CD8-positive, alpha-beta memory T cell (primary cell): ENCODE results near the gene WDPCP. TPM values are rescaled to one million over a fixed set of nuclear protein-coding genes. Genes with fewer than 3 reads are reported as not detected.
A peak's percentile ranks its signal among the peaks of the same experiment; 100 is the strongest.
"Not testable (repeated sequence)": the region's sequence is repeated elsewhere in the genome, so short reads cannot be mapped to it uniquely, and the experiment has no call there.

Experiments
- CTCF ChIA-PET: fragments of 350-600 bp; sonication (Branson Sonifier 250); formaldehyde crosslinking; loops from one replicate; lab custom pipeline; 2021; ENCODE audit warnings: antibody characterized with exemption; lab: Charles Lee
- POLR2A ChIA-PET: fragments of 350-600 bp; sonication (Branson Sonifier 250); formaldehyde crosslinking; loops from one replicate; lab custom pipeline; 2021; ENCODE audit warnings: antibody characterized with exemption; lab: Charles Lee
- DNase-seq, 5 donors: peaks; one replicate each; pipeline versions ENCODE4 v3.0.0 to v3.0.0-alpha.2; 2020 to 2022; ENCODE audit warnings: mixed read lengths in 1 of 5
- H3K27ac ChIP-seq: one replicate; pipeline ENCODE4 v1.7.0; 2013; ENCODE audit warnings: low read depth, mild to moderate bottlenecking, low read length, moderate library complexity
- H3K27me3 ChIP-seq: 2 replicates; pipeline ENCODE4 v1.7.0; 2013; ENCODE audit warnings: low read length, mild to moderate bottlenecking; ENCODE audit not compliant: insufficient read depth, poor library complexity, severe bottlenecking
- H3K36me3 ChIP-seq: 2 replicates; pipeline ENCODE4 v1.7.0; 2013; ENCODE audit warnings: mild to moderate bottlenecking, low read length, moderate library complexity; ENCODE audit not compliant: insufficient read depth
- H3K4me1 ChIP-seq: 2 replicates; pipeline ENCODE4 v1.7.0; 2013; ENCODE audit warnings: mild to moderate bottlenecking, low read length, moderate library complexity; ENCODE audit not compliant: insufficient read depth
- H3K4me3 ChIP-seq: 2 replicates; pipeline ENCODE4 v1.7.0; 2013; ENCODE audit warnings: mild to moderate bottlenecking, low read length
- H3K9me3 ChIP-seq: 2 replicates; pipeline ENCODE4 v1.7.0; 2013; ENCODE audit warnings: mild to moderate bottlenecking, low read length
- H3K27ac Mint-ChIP-seq, 8 donors: one replicate each; pipeline ENCODE4 v1.8.0; 2020 to 2021; ENCODE audit warnings: mixed read lengths in 8 of 8, mild to moderate bottlenecking in 6 of 8, inconsistent platforms in 3 of 8, moderate library complexity in 3 of 8
- H3K27me3 Mint-ChIP-seq, 2 donors: one replicate each; pipeline ENCODE4 v1.8.0; 2020 to 2021; ENCODE audit warnings: mixed read lengths in 2 of 2, mild to moderate bottlenecking in 1 of 2, moderate library complexity in 1 of 2
- H3K36me3 Mint-ChIP-seq, 3 donors: one replicate each; pipeline ENCODE4 v1.8.0; 2020 to 2021; ENCODE audit warnings: mixed read lengths in 3 of 3, inconsistent platforms in 1 of 3, mild to moderate bottlenecking in 1 of 3
- H3K4me1 Mint-ChIP-seq, 3 donors: one replicate each; pipeline ENCODE4 v1.8.0; 2020 to 2021; ENCODE audit warnings: mixed read lengths in 3 of 3, inconsistent platforms in 1 of 3, mild to moderate bottlenecking in 1 of 3
- H3K4me3 Mint-ChIP-seq, 7 donors: one replicate each; pipeline ENCODE4 v1.8.0; 2020 to 2021; ENCODE audit warnings: mixed read lengths in 7 of 7, mild to moderate bottlenecking in 6 of 7, moderate library complexity in 4 of 7, inconsistent platforms in 2 of 7
- H3K9me3 Mint-ChIP-seq, 5 donors: one replicate each; pipeline ENCODE4 v1.8.0; 2020 to 2022; ENCODE audit warnings: mixed read lengths in 5 of 5, mild to moderate bottlenecking in 3 of 5, moderate library complexity in 2 of 5, inconsistent platforms in 1 of 5
- polyA plus RNA-seq: library from polyadenylated mRNA; unstranded; fragments of 300-500 nt; fragmentation: Illumina TruSeq; gene quantifications from one replicate; pipeline ENCODE4 v1.2.3, GENCODE V29; 2021
- total RNA-seq, 2 experiments: library from RNA; stranded (reverse); gene quantifications; one replicate each; pipeline ENCODE4 v1.2.3, GENCODE V29; 2021

The WDPCP gene
- total and polyA plus RNA-seq, 3 experiments from 2014 or later = 5.9 to 7.9 (median 7.2) TPM

- no peaks in the 10 kb centered on the region for H3K36me3 ChIP-seq
- H3K27me3 Mint-ChIP-seq = no peaks in the 10 kb centered on the region
- H3K4me3 ChIP-seq = no peak overlapping the region
- H3K27ac Mint-ChIP-seq = no peak overlapping the region
- H3K4me1 ChIP-seq = no peaks in the 10 kb centered on the region
- H3K36me3 Mint-ChIP-seq = peaks cover 5 to 62% (median 7%) of the 10 kb centered on the region in 3 donors
- no peak overlapping the region for H3K27ac ChIP-seq
- H3K27me3 ChIP-seq = no peaks in the 10 kb centered on the region
- peaks cover 16 to 32% (median 25%) of the 10 kb centered on the region in 5 donors for H3K9me3 Mint-ChIP-seq
- POLR2A ChIA-PET = no interaction called here
- no peaks in the 10 kb centered on the region for H3K4me1 Mint-ChIP-seq
- DNase-seq = no peak
- no peaks in the 10 kb centered on the region for H3K9me3 ChIP-seq
- CTCF ChIA-PET = no interaction called here
- H3K4me3 Mint-ChIP-seq = no peak overlapping the region
Measured at GRCh38 chr2:63192889-63193774, 395.1 kb downstream of the WDPCP start.

DNA sequence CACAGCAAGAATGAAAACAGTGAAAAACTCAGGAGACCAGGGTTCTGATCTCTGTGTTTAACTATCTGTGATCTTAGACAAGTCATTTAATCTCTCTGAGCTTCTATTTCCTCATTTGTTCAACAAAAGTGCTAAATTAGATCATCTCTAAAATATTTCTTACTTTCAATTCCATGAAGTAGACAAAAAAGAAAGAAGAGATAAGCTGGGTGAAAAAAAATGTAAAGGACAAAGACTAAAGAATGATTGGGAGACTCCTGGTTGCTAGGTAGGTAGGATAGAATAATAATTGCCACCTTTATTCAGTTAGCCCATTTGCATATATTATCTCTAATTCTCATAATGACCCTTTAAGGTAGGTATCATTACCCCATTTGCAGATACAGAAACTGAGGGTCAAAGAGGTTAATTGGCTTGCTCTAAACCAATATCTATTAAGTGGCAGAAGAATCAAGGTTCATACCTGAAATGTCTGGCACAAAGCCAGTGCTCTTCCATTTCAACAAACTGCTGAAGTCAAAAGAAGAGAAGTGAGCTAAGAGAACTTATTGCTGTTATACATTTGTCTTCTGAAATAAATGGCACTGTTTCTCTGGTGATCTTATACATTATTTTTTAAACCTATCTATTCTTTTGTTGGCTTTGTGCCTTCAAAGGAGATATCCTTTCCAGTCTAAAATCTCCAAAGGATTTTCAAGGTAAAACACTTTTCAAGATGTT lies 395.9 kb downstream of the WDPCP start:
- Histone ChIP-seq H3K9me3 (no peaks in the 10 kb centered on the region), H3K4me1 (no peaks in the 10 kb centered on the region), H3K4me3 (no peak overlapping the region), H3K27ac (no peak overlapping the region), H3K27me3 (no peaks in the 10 kb centered on the region), H3K36me3 (no peaks in the 10 kb centered on the region)
- H3K27ac Mint-ChIP-seq = no peak overlapping the region
- peaks cover 7 to 62% (median 10%) of the 10 kb centered on the region in 3 donors for H3K36me3 Mint-ChIP-seq
- H3K4me1 Mint-ChIP-seq = no peaks in the 10 kb centered on the region
- ChIA-PET CTCF (no interaction called here), POLR2A (no interaction called here)
- DNase-seq = no peak
- H3K27me3 Mint-ChIP-seq = no peaks in the 10 kb centered on the region
- peaks cover 23 to 40% (median 33%) of the 10 kb centered on the region in 5 donors for H3K9me3 Mint-ChIP-seq
- no peak overlapping the region for H3K4me3 Mint-ChIP-seq

- H3K9me3 Mint-ChIP-seq = peaks cover 41 to 67% (median 49%) of the 10 kb centered on the region in 5 donors
- Histone ChIP-seq H3K4me3 (no peak overlapping the region), H3K4me1 (no peaks in the 10 kb centered on the region), H3K27ac (no peak overlapping the region), H3K9me3 (no peaks in the 10 kb centered on the region), H3K27me3 (no peaks in the 10 kb centered on the region), H3K36me3 (no peaks in the 10 kb centered on the region)
- H3K27ac Mint-ChIP-seq = no peak overlapping the region
- H3K36me3 Mint-ChIP-seq = peaks cover 8 to 53% (median 12%) of the 10 kb centered on the region in 3 donors
- CTCF ChIA-PET = no interaction called here
- H3K4me1 Mint-ChIP-seq = no peaks in the 10 kb centered on the region
- no peak for DNase-seq
- H3K4me3 Mint-ChIP-seq = peak overlapping the region in 1 of 7 donors; percentile 43
- POLR2A ChIA-PET = no interaction called here
- no peaks in the 10 kb centered on the region for H3K27me3 Mint-ChIP-seq
Measured at GRCh38 chr2:63189026-63189425, 399.3 kb downstream of the WDPCP start.

DNA sequence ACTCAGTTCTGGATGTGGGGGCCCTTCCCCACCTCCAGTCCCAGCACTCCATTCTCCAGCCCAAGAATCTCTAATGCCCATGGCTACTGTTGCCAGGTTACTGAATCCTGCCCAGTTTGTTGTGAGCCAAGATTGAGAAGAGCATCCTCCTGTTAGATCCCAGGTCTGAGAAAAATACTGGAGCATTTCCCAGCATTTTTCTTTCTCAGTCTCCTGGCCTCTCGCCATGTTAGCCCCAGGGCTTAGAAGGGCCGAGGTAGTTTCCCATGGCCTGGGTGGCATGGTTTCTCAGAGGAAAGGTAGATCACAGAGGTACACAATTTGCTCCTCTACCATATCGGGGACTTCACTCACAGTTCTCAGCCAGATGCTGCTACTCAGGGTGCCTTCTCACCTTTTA lies 401.9 kb downstream of the WDPCP start:
- Mint-ChIP-seq H3K4me1 (no peaks in the 10 kb centered on the region), H3K4me3 (no peak overlapping the region), H3K27me3 (no peaks in the 10 kb centered on the region), H3K27ac (no peak overlapping the region), H3K9me3 (peaks cover 45 to 82% (median 69%) of the 10 kb centered on the region in 5 donors), H3K36me3 (peaks cover 11 to 45% (median 12%) of the 10 kb centered on the region in 3 donors)
- no peaks in the 10 kb centered on the region for H3K27me3 ChIP-seq
- DNase-seq = no peak
- no peaks in the 10 kb centered on the region for H3K36me3 ChIP-seq
- H3K4me3 ChIP-seq = no peak overlapping the region
- CTCF ChIA-PET = no interaction called here
- POLR2A ChIA-PET = no interaction called here
- no peaks in the 10 kb centered on the region for H3K9me3 ChIP-seq
- H3K27ac ChIP-seq = no peak overlapping the region
- no peaks in the 10 kb centered on the region for H3K4me1 ChIP-seq

GRCh38 chr2:63163161-63163820 lies 425.0 kb downstream of the WDPCP start:
- H3K27me3 Mint-ChIP-seq = no peaks in the 10 kb centered on the region
- CTCF ChIA-PET = no interaction called here

DNA sequence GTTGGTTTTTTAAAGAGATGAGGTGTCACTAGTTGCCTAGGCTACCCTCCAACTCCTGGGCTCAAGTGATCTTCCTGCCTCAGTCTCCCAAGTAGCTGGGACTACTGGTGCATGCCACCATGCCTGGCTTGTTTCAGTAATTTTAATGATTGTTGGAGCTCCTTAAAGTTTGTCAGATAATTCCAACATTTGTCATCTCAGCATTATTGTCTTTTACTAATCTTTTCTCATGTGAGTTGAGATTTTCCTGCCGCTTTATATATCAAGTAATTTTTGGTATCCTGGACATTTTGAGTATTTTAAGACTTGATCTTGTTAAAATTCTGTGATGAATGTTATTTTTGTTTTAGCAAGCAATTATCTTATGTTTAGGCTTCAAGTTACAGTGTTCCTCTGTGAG lies 429.0 kb downstream of the WDPCP start:
- H3K27me3 Mint-ChIP-seq = no peaks in the 10 kb centered on the region
- H3K4me1 Mint-ChIP-seq = no peaks in the 10 kb centered on the region
- no peaks in the 10 kb centered on the region for H3K4me1 ChIP-seq
- no peaks in the 10 kb centered on the region for H3K27me3 ChIP-seq
- H3K4me3 Mint-ChIP-seq = no peak overlapping the region
- POLR2A ChIA-PET = no interaction called here
- CTCF ChIA-PET = no interaction called here
- DNase-seq = no peak
- H3K9me3 ChIP-seq = no peaks in the 10 kb centered on the region
- no peak overlapping the region for H3K27ac Mint-ChIP-seq
- no peak overlapping the region for H3K27ac ChIP-seq
- H3K36me3 Mint-ChIP-seq = peaks cover 0 to 37% (median 2%) of the 10 kb centered on the region in 3 donors
- no peak overlapping the region for H3K4me3 ChIP-seq
- H3K9me3 Mint-ChIP-seq = peaks cover 0 to 11% (median 2%) of the 10 kb centered on the region in 5 donors
- no peaks in the 10 kb centered on the region for H3K36me3 ChIP-seq

More at GRCh38 chr2:63163161-63163820, 425.0 kb downstream of the WDPCP start:
- no peaks in the 10 kb centered on the region for H3K9me3 ChIP-seq
- no peaks in the 10 kb centered on the region for H3K36me3 ChIP-seq
- H3K4me3 ChIP-seq = no peak overlapping the region
- H3K4me1 ChIP-seq = no peaks in the 10 kb centered on the region
- H3K27ac ChIP-seq = no peak overlapping the region
- no peak overlapping the region for H3K4me3 Mint-ChIP-seq
- H3K27ac Mint-ChIP-seq = no peak overlapping the region
- no peaks in the 10 kb centered on the region for H3K4me1 Mint-ChIP-seq
- POLR2A ChIA-PET = no interaction called here
- peaks cover 3 to 33% (median 13%) of the 10 kb centered on the region in 5 donors for H3K9me3 Mint-ChIP-seq
- DNase-seq = no peak
- peaks cover 9 to 57% (median 11%) of the 10 kb centered on the region in 3 donors for H3K36me3 Mint-ChIP-seq
- no peaks in the 10 kb centered on the region for H3K27me3 ChIP-seq

GRCh38 chr2:63136683-63137082 lies 451.6 kb downstream of the WDPCP start:
- H3K4me3 ChIP-seq, H3K27ac ChIP-seq, POLR2A ChIA-PET, H3K4me1 ChIP-seq, H3K4me1 Mint-ChIP-seq, H3K27me3 Mint-ChIP-seq, DNase-seq, H3K27ac Mint-ChIP-seq, CTCF ChIA-PET, H3K4me3 Mint-ChIP-seq, H3K9me3 ChIP-seq, H3K27me3 ChIP-seq, H3K36me3 ChIP-seq: not testable (repeated sequence)
- Mint-ChIP-seq H3K9me3 (peaks cover 51 to 86% (median 73%) of the 10 kb centered on the region in 5 donors), H3K36me3 (peaks cover 0 to 54% (median 13%) of the 10 kb centered on the region in 3 donors)
